C4-2B (cell line): ENCODE data around the gene POMP.

Experiments used
- ZFX ChIP-seq: fragments of 450-650 bp; IDR thresholded peaks from 2 replicates; pipeline ENCODE4 v1.6.1; 2017
- TF ChIP-seq, protein P1 (sequence below): fragments of 450-650 bp; conservative IDR thresholded peaks from 2 replicates; pipeline ENCODE4 v1.5.1; 2017; ENCODE audit warnings: mild to moderate bottlenecking

DNA sequence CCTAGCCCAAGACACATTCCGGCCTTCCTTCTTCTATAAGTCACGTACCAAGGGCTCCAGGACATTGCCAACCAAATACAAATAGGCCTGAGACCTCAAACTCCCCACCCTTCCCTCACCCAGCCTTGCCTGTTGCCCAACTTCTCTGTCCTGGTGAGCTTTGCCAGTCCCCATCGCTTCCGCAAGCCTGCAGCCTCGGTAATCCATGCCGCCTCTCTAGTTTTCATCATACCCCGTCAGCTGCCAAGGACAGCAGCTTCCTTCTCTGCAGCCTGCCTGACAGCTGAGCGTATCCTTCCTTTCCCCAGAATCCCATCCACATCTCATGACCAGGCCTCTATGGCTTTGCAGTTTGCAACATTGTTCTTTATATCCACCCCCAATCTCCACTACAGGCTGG lies 36.6 kb upstream of the POMP start:
- TF ChIP-seq, protein P1, sequence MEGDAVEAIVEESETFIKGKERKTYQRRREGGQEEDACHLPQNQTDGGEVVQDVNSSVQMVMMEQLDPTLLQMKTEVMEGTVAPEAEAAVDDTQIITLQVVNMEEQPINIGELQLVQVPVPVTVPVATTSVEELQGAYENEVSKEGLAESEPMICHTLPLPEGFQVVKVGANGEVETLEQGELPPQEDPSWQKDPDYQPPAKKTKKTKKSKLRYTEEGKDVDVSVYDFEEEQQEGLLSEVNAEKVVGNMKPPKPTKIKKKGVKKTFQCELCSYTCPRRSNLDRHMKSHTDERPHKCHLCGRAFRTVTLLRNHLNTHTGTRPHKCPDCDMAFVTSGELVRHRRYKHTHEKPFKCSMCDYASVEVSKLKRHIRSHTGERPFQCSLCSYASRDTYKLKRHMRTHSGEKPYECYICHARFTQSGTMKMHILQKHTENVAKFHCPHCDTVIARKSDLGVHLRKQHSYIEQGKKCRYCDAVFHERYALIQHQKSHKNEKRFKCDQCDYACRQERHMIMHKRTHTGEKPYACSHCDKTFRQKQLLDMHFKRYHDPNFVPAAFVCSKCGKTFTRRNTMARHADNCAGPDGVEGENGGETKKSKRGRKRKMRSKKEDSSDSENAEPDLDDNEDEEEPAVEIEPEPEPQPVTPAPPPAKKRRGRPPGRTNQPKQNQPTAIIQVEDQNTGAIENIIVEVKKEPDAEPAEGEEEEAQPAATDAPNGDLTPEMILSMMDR: no peak
- no peak for TF ChIP-seq ZFX
